CD4-positive, alpha-beta T cell (primary cell): ENCODE data around the gene TENM4. TPM values are rescaled to one million over a fixed set of nuclear protein-coding genes. Genes with fewer than 3 reads are reported as not detected.

Experiments used
- ATAC-seq: fragments of 200-7000 bp; cut with Tn5 transposase; one replicate; pipeline ENCODE4 v1.10.0; 2022; ENCODE audit warnings: mild to moderate bottlenecking; ENCODE audit not compliant: poor library complexity
- CTCF ChIA-PET: fragments of 350-600 bp; sonication (Branson Sonifier 250); formaldehyde crosslinking; loops from one replicate; lab custom pipeline; 2021; ENCODE audit warnings: antibody characterized with exemption, inconsistent platforms; lab: Charles Lee
- POLR2A ChIA-PET: fragments of 350-600 bp; sonication (Branson Sonifier 250); formaldehyde crosslinking; loops from one replicate; lab custom pipeline; 2021; ENCODE audit warnings: antibody characterized with exemption, inconsistent platforms; lab: Charles Lee
- DNase-seq, 14 experiments: peaks; one replicate each; pipeline ENCODE4 v3.0.0-alpha.2; 2013 to 2020; ENCODE audit warnings: mixed read lengths in 2 of 14
- H3K27ac ChIP-seq, 2 donors: one replicate each; pipeline versions ENCODE4 v1.5.1 to v1.7.0; 2013; ENCODE audit warnings: low read length in 2 of 2, low read depth in 1 of 2, mild to moderate bottlenecking in 1 of 2
- H3K27me3 ChIP-seq, 2 experiments: 1 replicate in 1 of 2; 2 replicates in 1 of 2; pipeline versions ENCODE4 v1.6.1 to v1.7.0; 2013; ENCODE audit warnings: low read length in 2 of 2, control low read depth in 1 of 2, mild to moderate bottlenecking in 1 of 2, moderate library complexity in 1 of 2; ENCODE audit not compliant: insufficient read depth in 2 of 2, control insufficient read depth in 1 of 2
- H3K36me3 ChIP-seq: one replicate; pipeline ENCODE4 v1.6.1; 2013; ENCODE audit warnings: low read length, control low read depth; ENCODE audit not compliant: insufficient read depth
- H3K4me1 ChIP-seq: one replicate; pipeline ENCODE4 v1.6.1; 2013; ENCODE audit warnings: low read length, control low read depth; ENCODE audit not compliant: insufficient read depth
- H3K4me3 ChIP-seq: one replicate; pipeline ENCODE4 v1.5.1; 2013; ENCODE audit warnings: mild to moderate bottlenecking, low read length, moderate library complexity
- H3K9me3 ChIP-seq, 2 experiments: 1 replicate in 1 of 2; 2 replicates in 1 of 2; pipeline versions ENCODE4 v1.6.1 to v1.7.0; 2013; ENCODE audit warnings: low read length in 2 of 2, mild to moderate bottlenecking in 2 of 2, control low read depth in 1 of 2, moderate library complexity in 1 of 2; ENCODE audit not compliant: control insufficient read depth in 1 of 2, insufficient read depth in 1 of 2
- H3K27ac Mint-ChIP-seq: one replicate; pipeline ENCODE4 v1.8.0; 2020; ENCODE audit warnings: mixed read lengths
- H3K27me3 Mint-ChIP-seq: one replicate; pipeline ENCODE4 v1.8.0; 2021; ENCODE audit warnings: mixed read lengths
- H3K36me3 Mint-ChIP-seq: one replicate; pipeline ENCODE4 v1.8.0; 2021; ENCODE audit warnings: low read depth, mixed read lengths
- H3K4me1 Mint-ChIP-seq: one replicate; pipeline ENCODE4 v1.8.0; 2021; ENCODE audit warnings: low read depth, mixed read lengths
- H3K4me3 Mint-ChIP-seq: one replicate; pipeline ENCODE4 v1.8.0; 2020; ENCODE audit warnings: mild to moderate bottlenecking, mixed read lengths
- H3K9me3 Mint-ChIP-seq: one replicate; pipeline ENCODE4 v1.8.0; 2020; ENCODE audit warnings: mixed read lengths
- intact Hi-C, 2 experiments: fragments of 100-400 bp; cut with DNase I in 1 of 2; cut with micrococcal nuclease in 1 of 2; formaldehyde crosslinking; loops; one replicate each; pipeline versions ENCODE4 v1.15.1 to v1.9.0; 2023 to 2025; cut with DNase I, micrococcal nuclease
- total RNA-seq, 174 experiments: library from RNA in 2 of 174; stranded (reverse) in 2 of 174; gene quantifications; one replicate each; pipeline ENCODE4 v1.2.3 and lab custom pipeline; 2021 to 2026
- TF ChIP-seq, protein P1 (sequence below): fragments of 200-600 bp; IDR thresholded peaks from one replicate; pipeline ENCODE4 v1.8.0; 2022; ENCODE audit warnings: antibody characterized with exemption, mild to moderate bottlenecking

The TENM4 gene
- total RNA-seq, 2 experiments from 2014 or later = 0.22 to 0.31 TPM

DNA sequence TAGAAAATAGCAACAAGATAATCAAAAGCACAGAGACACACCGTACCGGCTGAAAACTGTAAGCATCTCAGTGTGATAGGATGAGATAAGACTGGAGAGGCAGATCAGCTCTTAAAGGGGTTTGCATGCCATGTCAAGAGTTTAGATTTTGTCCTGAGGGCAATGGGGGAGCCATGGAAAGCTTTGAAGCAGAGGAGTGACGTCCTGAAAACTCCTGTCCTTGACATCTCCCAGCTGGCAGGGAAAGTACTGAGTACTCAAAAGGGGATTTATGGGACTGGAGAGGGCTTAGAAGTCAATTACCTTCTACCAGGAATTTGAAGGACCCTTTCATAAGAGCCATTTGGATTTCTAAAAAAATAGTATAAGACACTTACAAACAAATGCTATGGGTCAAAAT lies 445.7 kb downstream of the TENM4 start:
- CTCF ChIA-PET = no interaction called here
- Histone ChIP-seq H3K36me3 (no peaks in the 10 kb centered on the region), H3K9me3 (no peaks in the 10 kb centered on the region), H3K4me3 (no peak overlapping the region), H3K27ac (no peak overlapping the region), H3K27me3 (peaks cover 0 to 4% of the 10 kb centered on the region in 2 experiments), H3K4me1 (no peaks in the 10 kb centered on the region)
- H3K27ac Mint-ChIP-seq = no peak overlapping the region
- TF ChIP-seq, protein P1, sequence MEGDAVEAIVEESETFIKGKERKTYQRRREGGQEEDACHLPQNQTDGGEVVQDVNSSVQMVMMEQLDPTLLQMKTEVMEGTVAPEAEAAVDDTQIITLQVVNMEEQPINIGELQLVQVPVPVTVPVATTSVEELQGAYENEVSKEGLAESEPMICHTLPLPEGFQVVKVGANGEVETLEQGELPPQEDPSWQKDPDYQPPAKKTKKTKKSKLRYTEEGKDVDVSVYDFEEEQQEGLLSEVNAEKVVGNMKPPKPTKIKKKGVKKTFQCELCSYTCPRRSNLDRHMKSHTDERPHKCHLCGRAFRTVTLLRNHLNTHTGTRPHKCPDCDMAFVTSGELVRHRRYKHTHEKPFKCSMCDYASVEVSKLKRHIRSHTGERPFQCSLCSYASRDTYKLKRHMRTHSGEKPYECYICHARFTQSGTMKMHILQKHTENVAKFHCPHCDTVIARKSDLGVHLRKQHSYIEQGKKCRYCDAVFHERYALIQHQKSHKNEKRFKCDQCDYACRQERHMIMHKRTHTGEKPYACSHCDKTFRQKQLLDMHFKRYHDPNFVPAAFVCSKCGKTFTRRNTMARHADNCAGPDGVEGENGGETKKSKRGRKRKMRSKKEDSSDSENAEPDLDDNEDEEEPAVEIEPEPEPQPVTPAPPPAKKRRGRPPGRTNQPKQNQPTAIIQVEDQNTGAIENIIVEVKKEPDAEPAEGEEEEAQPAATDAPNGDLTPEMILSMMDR = no peak
- H3K4me1 Mint-ChIP-seq = no peaks in the 10 kb centered on the region
- peaks cover 8% of the 10 kb centered on the region for H3K9me3 Mint-ChIP-seq
- DNase-seq (no peak), ATAC-seq (no peak)
- POLR2A ChIA-PET = no interaction called here
- no peaks in the 10 kb centered on the region for H3K36me3 Mint-ChIP-seq
- H3K27me3 Mint-ChIP-seq = peaks cover 16% of the 10 kb centered on the region
- no peak overlapping the region for H3K4me3 Mint-ChIP-seq
- intact Hi-C loops = no loop called here

DNA sequence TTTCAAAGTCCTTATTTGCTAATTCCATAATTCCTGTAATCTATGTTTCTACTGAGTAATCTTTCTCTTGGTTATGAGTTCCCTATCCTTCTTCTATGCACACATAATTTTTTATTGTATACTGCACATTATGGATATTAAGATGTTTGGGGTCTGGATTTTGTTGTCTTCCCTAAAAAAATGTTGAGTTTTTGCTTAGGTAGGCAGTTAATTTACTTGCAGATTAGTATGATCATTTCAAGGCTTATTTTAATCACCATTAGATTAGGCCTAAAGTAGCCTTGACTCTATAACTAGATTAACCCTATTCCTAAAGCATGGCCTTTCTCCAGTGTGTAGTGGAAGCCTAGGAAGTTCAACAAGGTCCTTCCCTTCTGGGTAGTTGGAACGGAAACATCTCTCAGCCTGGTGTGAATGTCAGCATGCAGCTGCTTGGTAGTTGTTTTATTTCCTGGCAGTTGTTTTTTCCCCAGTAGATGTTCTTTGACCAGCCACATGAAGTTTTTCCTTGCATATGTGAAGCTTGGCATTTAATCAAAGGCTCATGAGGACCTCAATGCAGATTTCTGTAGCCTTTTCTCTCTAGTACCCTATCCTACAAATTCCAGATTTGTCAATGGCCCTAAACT lies 446.9 kb downstream of the TENM4 start:
- POLR2A ChIA-PET = no interaction called here
- no peaks in the 10 kb centered on the region for H3K9me3 ChIP-seq
- CTCF ChIA-PET = no interaction called here
- no peaks in the 10 kb centered on the region for H3K36me3 Mint-ChIP-seq
- TF ChIP-seq, protein P1 = no peak
- no peaks in the 10 kb centered on the region for H3K4me1 Mint-ChIP-seq
- H3K27me3 ChIP-seq = peaks cover 0 to 4% of the 10 kb centered on the region in 2 experiments
- no peak overlapping the region for H3K27ac ChIP-seq
- no peak for DNase-seq
- peaks cover 16% of the 10 kb centered on the region for H3K27me3 Mint-ChIP-seq
- H3K9me3 Mint-ChIP-seq = peaks cover 2% of the 10 kb centered on the region
- H3K4me1 ChIP-seq = no peaks in the 10 kb centered on the region
- intact Hi-C loops = no loop called here
- H3K36me3 ChIP-seq = no peaks in the 10 kb centered on the region
- H3K27ac Mint-ChIP-seq = no peak overlapping the region
- H3K4me3 ChIP-seq = no peak overlapping the region
- no peak for ATAC-seq
- no peak overlapping the region for H3K4me3 Mint-ChIP-seq

DNA sequence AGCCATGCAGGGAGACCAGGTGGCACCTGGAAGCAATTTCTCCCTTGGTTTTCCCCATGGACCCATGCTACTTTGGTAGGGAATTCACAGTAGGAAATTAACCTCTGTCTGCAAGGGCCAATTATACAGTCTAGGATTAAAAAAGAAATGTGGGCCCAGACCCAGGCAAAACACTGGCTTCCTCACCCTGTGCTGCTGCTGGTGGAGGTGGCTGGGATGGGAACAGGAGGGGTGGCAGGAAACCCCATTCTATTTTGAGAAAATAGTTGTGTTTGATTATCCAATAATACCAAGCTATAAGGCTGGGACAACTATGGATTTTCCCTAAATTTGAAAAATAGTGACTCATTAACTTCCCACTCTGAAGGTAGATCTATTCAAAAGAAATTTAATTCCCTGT lies 449.1 kb downstream of the TENM4 start:
- no peak for ATAC-seq
- no peak overlapping the region for H3K4me3 Mint-ChIP-seq
- H3K4me1 Mint-ChIP-seq = no peaks in the 10 kb centered on the region
- Histone ChIP-seq H3K9me3 (no peaks in the 10 kb centered on the region), H3K36me3 (no peaks in the 10 kb centered on the region), H3K4me3 (no peak overlapping the region), H3K27ac (no peak overlapping the region), H3K4me1 (no peaks in the 10 kb centered on the region), H3K27me3 (peaks cover 0 to 3% of the 10 kb centered on the region in 2 experiments)
- DNase-seq = no peak
- H3K36me3 Mint-ChIP-seq = no peaks in the 10 kb centered on the region
- H3K27me3 Mint-ChIP-seq = peaks cover 22% of the 10 kb centered on the region
- peaks cover 5% of the 10 kb centered on the region for H3K9me3 Mint-ChIP-seq
- POLR2A ChIA-PET = no interaction called here
- intact Hi-C loops = no loop called here
- no peak overlapping the region for H3K27ac Mint-ChIP-seq
- CTCF ChIA-PET = no interaction called here
- TF ChIP-seq, protein P1 = no peak
